Measurements from ENCODE around the gene DOCK9.

- TF ChIP-seq RXRA (IDR thresholded peaks at IDR 0.05; ENCODE audit: borderline replicate concordance, low read depth) (no peak), CTCF (IDR thresholded peaks at IDR 0.05) (no peak), POLR2AphosphoS5 (IDR thresholded peaks at IDR 0.05; ENCODE audit: low read depth, low read length) (no peak), MEF2A (IDR thresholded peaks at IDR 0.05; ENCODE audit: borderline replicate concordance, low read depth) (no peak)
- TF ChIP-seq, protein P1, sequence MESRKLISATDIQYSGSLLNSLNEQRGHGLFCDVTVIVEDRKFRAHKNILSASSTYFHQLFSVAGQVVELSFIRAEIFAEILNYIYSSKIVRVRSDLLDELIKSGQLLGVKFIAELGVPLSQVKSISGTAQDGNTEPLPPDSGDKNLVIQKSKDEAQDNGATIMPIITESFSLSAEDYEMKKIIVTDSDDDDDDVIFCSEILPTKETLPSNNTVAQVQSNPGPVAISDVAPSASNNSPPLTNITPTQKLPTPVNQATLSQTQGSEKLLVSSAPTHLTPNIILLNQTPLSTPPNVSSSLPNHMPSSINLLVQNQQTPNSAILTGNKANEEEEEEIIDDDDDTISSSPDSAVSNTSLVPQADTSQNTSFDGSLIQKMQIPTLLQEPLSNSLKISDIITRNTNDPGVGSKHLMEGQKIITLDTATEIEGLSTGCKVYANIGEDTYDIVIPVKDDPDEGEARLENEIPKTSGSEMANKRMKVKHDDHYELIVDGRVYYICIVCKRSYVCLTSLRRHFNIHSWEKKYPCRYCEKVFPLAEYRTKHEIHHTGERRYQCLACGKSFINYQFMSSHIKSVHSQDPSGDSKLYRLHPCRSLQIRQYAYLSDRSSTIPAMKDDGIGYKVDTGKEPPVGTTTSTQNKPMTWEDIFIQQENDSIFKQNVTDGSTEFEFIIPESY (IDR thresholded peaks at IDR 0.05; ENCODE audit: borderline replicate concordance, low read depth) = no peak
Measured at GRCh38 chr13:98868932-98869331, 108.9 kb downstream of the DOCK9 start.

Measured in SK-N-SH (cell line).